ENCODE data around the gene NSUN4. TPM values are rescaled to one million over a fixed set of nuclear protein-coding genes. Genes with fewer than 3 reads are reported as not detected.

NSUN4 gene
- total and polyA plus RNA-seq, 10 donors, result 7.2 to 35.2 (median 26.6) TPM

GRCh38 chr1:46300673-46301405 is 39.8 kb upstream of the NSUN4 start:
- peaks cover 20 to 63% (median 40%) of the 10 kb centered on the region in 6 donors for H3K4me1 ChIP-seq
- peak overlapping the region in 6 of 8 donors; percentile 48 to 89 (median 78) for H3K4me3 ChIP-seq
- no peak for DNase-seq
- no peak for TF ChIP-seq POLR2AphosphoS5 (IDR thresholded peaks at IDR 0.05)
- TF ChIP-seq, protein P1, sequence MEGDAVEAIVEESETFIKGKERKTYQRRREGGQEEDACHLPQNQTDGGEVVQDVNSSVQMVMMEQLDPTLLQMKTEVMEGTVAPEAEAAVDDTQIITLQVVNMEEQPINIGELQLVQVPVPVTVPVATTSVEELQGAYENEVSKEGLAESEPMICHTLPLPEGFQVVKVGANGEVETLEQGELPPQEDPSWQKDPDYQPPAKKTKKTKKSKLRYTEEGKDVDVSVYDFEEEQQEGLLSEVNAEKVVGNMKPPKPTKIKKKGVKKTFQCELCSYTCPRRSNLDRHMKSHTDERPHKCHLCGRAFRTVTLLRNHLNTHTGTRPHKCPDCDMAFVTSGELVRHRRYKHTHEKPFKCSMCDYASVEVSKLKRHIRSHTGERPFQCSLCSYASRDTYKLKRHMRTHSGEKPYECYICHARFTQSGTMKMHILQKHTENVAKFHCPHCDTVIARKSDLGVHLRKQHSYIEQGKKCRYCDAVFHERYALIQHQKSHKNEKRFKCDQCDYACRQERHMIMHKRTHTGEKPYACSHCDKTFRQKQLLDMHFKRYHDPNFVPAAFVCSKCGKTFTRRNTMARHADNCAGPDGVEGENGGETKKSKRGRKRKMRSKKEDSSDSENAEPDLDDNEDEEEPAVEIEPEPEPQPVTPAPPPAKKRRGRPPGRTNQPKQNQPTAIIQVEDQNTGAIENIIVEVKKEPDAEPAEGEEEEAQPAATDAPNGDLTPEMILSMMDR (IDR thresholded peaks at IDR 0.05 in 8 of 11, conservative IDR thresholded peaks at IDR 0.05 in 3 of 11), result no peak
- no peak for TF ChIP-seq POLR2A (IDR thresholded peaks at IDR 0.05)
- H3K27me3 ChIP-seq (replicated peaks in 1 of 7), result no peaks in the 10 kb centered on the region
- H3K9me3 ChIP-seq, result no peaks in the 10 kb centered on the region
- intact Hi-C loops (cut with DNase I; ENCODE audit: low total_unique reads), result loop anchor here (5.0 kb wide), 2 partner anchors 41 to 54 kb away; partner anchors contain the start of genes NSUN4 and RAD54L
- WGBS, 5 donors, result 38 to 57% (median 45%) methylated on average over 6 of the region's 6 CpGs
- peaks cover 0 to 25% (median 20%) of the 10 kb centered on the region in 6 donors for H3K36me3 ChIP-seq
- peak overlapping the region; percentile 22 to 97 (median 96) for H3K27ac ChIP-seq

GRCh38 chr1:46301406-46301807 is 39.2 kb upstream of the NSUN4 start:
- TF ChIP-seq POLR2AphosphoS5 (IDR thresholded peaks at IDR 0.05) (no peak), POLR2A (IDR thresholded peaks at IDR 0.05) (no peak)
- TF ChIP-seq, protein P1 (IDR thresholded peaks at IDR 0.05 in 8 of 11, conservative IDR thresholded peaks at IDR 0.05 in 3 of 11), result no peak
- H3K27me3 ChIP-seq (replicated peaks in 1 of 7), result no peaks in the 10 kb centered on the region
- no peaks in the 10 kb centered on the region for H3K9me3 ChIP-seq
- 11 to 22% (median 18%) methylated on average over 17 of the region's 17 CpGs for WGBS, 5 donors
- H3K4me3 ChIP-seq, result peak overlapping the region; percentile 48 to 89 (median 78)
- no peak for DNase-seq
- H3K36me3 ChIP-seq, result peaks cover 0 to 20% (median 15%) of the 10 kb centered on the region in 6 donors
- peak overlapping the region; percentile 78 to 97 (median 96) for H3K27ac ChIP-seq
- intact Hi-C loops (cut with DNase I; ENCODE audit: low total_unique reads), result loop anchor here (5.0 kb wide), 2 partner anchors 41 to 54 kb away; partner anchors contain the start of genes NSUN4 and RAD54L
- peaks cover 20 to 69% (median 46%) of the 10 kb centered on the region in 6 donors for H3K4me1 ChIP-seq

- peaks cover 26 to 75% (median 52%) of the 10 kb centered on the region in 6 donors for H3K4me1 ChIP-seq
- DNase-seq, result peak; percentile 92
- WGBS, 5 donors, result 0 to 1% (median 1%) methylated on average over 34 to 79 of the region's 79 CpGs
- no peaks in the 10 kb centered on the region for H3K27me3 ChIP-seq (replicated peaks in 1 of 7)
- intact Hi-C loops (cut with DNase I; ENCODE audit: low total_unique reads), result loop anchor here (5.0 kb wide), 2 partner anchors 40 to 55 kb away; partner anchors contain the start of genes NSUN4 and RAD54L
- peak overlapping the region; percentile 48 to 89 (median 78) for H3K4me3 ChIP-seq
- peak in 2 of 3 donors; percentile 52 to 71 for TF ChIP-seq POLR2AphosphoS5 (IDR thresholded peaks at IDR 0.05)
- no peak for TF ChIP-seq POLR2A (IDR thresholded peaks at IDR 0.05)
- TF ChIP-seq, protein P1 (IDR thresholded peaks at IDR 0.05 in 8 of 11, conservative IDR thresholded peaks at IDR 0.05 in 3 of 11), result peak in 10 of 11 experiments; percentile 11 to 59 (median 38)
- H3K27ac ChIP-seq, result peak overlapping the region; percentile 78 to 97 (median 96)
- no peaks in the 10 kb centered on the region for H3K9me3 ChIP-seq
- H3K36me3 ChIP-seq, result peaks cover 0 to 14% (median 8%) of the 10 kb centered on the region in 6 donors
Measured at GRCh38 chr1:46301808-46302640, 38.6 kb upstream of the NSUN4 start.

Measured in spleen (tissue), 11 donors.